Neuronal stem cell (in vitro differentiated cells): ENCODE data around the gene COL25A1.
"Not testable (repeated sequence)": the region's sequence is repeated elsewhere in the genome, so short reads cannot be mapped to it uniquely, and the experiment has no call there.

Experiments used
- DNase-seq: peaks from one replicate; pipeline ENCODE4 v3.0.0-alpha.2; 2013; ENCODE audit warnings: low spot score
- H2AFZ ChIP-seq: one replicate; pipeline ENCODE4 v1.6.1; 2013; ENCODE audit warnings: mild to moderate bottlenecking, low read length, inconsistent platforms
- H2AK5ac ChIP-seq: 2 replicates; pipeline ENCODE4 v1.6.1; 2013; ENCODE audit warnings: low read depth, mild to moderate bottlenecking, inconsistent platforms, low read length, moderate library complexity, mixed read lengths
- H2BK120ac ChIP-seq: 2 replicates; pipeline ENCODE4 v1.6.1; 2013; ENCODE audit warnings: low read depth, mild to moderate bottlenecking, inconsistent platforms, low read length, moderate library complexity, mixed read lengths
- H2BK12ac ChIP-seq: one replicate; pipeline ENCODE4 v1.6.1; 2013; ENCODE audit warnings: low read length, inconsistent platforms
- H2BK15ac ChIP-seq: 2 replicates; pipeline ENCODE4 v1.6.1; 2013; ENCODE audit warnings: mild to moderate bottlenecking, low read length, inconsistent platforms, mixed read lengths
- H2BK5ac ChIP-seq: one replicate; pipeline ENCODE4 v1.6.1; 2013; ENCODE audit warnings: inconsistent platforms, mild to moderate bottlenecking, low read length, moderate library complexity
- H3K14ac ChIP-seq: one replicate; pipeline ENCODE4 v1.6.1; 2013; ENCODE audit warnings: low read length, inconsistent platforms
- H3K18ac ChIP-seq: 2 replicates; pipeline ENCODE4 v1.6.1; 2013; ENCODE audit warnings: low read length, inconsistent platforms
- H3K23ac ChIP-seq: 2 replicates; pipeline ENCODE4 v1.6.1; 2013; ENCODE audit warnings: low read depth, mild to moderate bottlenecking, mixed read lengths, low read length, inconsistent platforms; ENCODE audit not compliant: poor library complexity
- H3K27ac ChIP-seq: replicated peaks from 3 replicates; pipeline ENCODE4 v1.5.1; 2013; ENCODE audit warnings: low read length, inconsistent platforms
- H3K27me3 ChIP-seq, 3 experiments: 2 replicates each; pipeline ENCODE4 v1.6.1; 2013; ENCODE audit warnings: low read length in 3 of 3, mild to moderate bottlenecking in 2 of 3, inconsistent platforms in 1 of 3, low read depth in 1 of 3, mixed read lengths in 1 of 3, moderate library complexity in 1 of 3; ENCODE audit not compliant: control insufficient read depth in 3 of 3, insufficient read depth in 3 of 3
- H3K36me3 ChIP-seq, 2 donors: replicated peaks in 1 of 2; 2 replicates each; pipeline ENCODE4 v1.6.1; 2013; ENCODE audit warnings: low read length in 2 of 2; ENCODE audit not compliant: control insufficient read depth in 2 of 2, insufficient read depth in 2 of 2
- H3K4ac ChIP-seq: 2 replicates; pipeline ENCODE4 v1.6.1; 2013; ENCODE audit warnings: inconsistent platforms, mild to moderate bottlenecking, low read length, moderate library complexity
- H3K4me1 ChIP-seq, 2 donors: 1 replicate in 1 of 2; 2 replicates in 1 of 2; pipeline ENCODE4 v1.6.1; 2013; ENCODE audit warnings: low read length in 2 of 2, low read depth in 1 of 2; ENCODE audit not compliant: control insufficient read depth in 2 of 2, insufficient read depth in 1 of 2
- H3K4me2 ChIP-seq: one replicate; pipeline ENCODE4 v1.6.1; 2013; ENCODE audit warnings: mild to moderate bottlenecking, low read length, inconsistent platforms; ENCODE audit not compliant: insufficient read depth, poor library complexity, severe bottlenecking
- H3K4me3 ChIP-seq, 2 donors: 2 replicates each; pipeline ENCODE4 v1.5.1; 2013; ENCODE audit warnings: low read length in 2 of 2, mild to moderate bottlenecking in 2 of 2, inconsistent platforms in 1 of 2, moderate library complexity in 1 of 2
- H3K79me1 ChIP-seq: one replicate; pipeline ENCODE4 v1.6.1; 2013; ENCODE audit warnings: low read depth, mild to moderate bottlenecking, inconsistent platforms, low read length, moderate library complexity
- H3K9ac ChIP-seq: one replicate; pipeline ENCODE4 v1.6.1; 2013; ENCODE audit warnings: mild to moderate bottlenecking, low read depth, low read length, inconsistent platforms; ENCODE audit not compliant: poor library complexity
- H3K9me3 ChIP-seq, 2 donors: replicated peaks in 1 of 2; 2 replicates each; pipeline versions ENCODE3 to v1.6.1; 2013; ENCODE audit warnings: low read length in 2 of 2, mild to moderate bottlenecking in 2 of 2, inconsistent platforms in 1 of 2, low read depth in 1 of 2, mixed read lengths in 1 of 2, moderate library complexity in 1 of 2; ENCODE audit not compliant: control insufficient read depth in 2 of 2, insufficient read depth in 1 of 2
- H4K8ac ChIP-seq: one replicate; pipeline ENCODE4 v1.6.1; 2013; ENCODE audit warnings: low read depth, mild to moderate bottlenecking, inconsistent platforms, low read length, moderate library complexity
- H4K91ac ChIP-seq: one replicate; pipeline ENCODE4 v1.6.1; 2013; ENCODE audit warnings: low read length, low read depth, mild to moderate bottlenecking, inconsistent platforms; ENCODE audit not compliant: poor library complexity
- WGBS, 2 donors: extraction: QIAGEN DNeasy Blood & Tissue Kit; methylation state at CpG; one replicate each; pipeline ENCODE4 v1.1.7; 2013; ENCODE audit warnings: missing lambda C conversion rate in 2 of 2, mixed read lengths in 1 of 2; ENCODE audit not compliant: insufficient read length in 2 of 2, insufficient replicate concordance in 1 of 2; ENCODE audit errors: extremely low coverage in 2 of 2; 5-methylcytosine and 5-hydroxymethylcytosine counted together

Gene COL25A1

GRCh38 chr4:109072595-109072994 lies 229.9 kb downstream of the COL25A1 start:
- Histone ChIP-seq H4K91ac (no peak overlapping the region), H4K8ac (no peak overlapping the region), H3K9ac (no peak overlapping the region), H3K9me3 (no peaks in the 10 kb centered on the region), H2AK5ac (no peak overlapping the region), H3K4me1 (no peaks in the 10 kb centered on the region), H2AFZ (no peak overlapping the region), H3K36me3 (peaks cover 0 to 2% of the 10 kb centered on the region in 2 donors), H3K27me3 (no peaks in the 10 kb centered on the region), H2BK15ac (no peak overlapping the region), H3K18ac (no peak overlapping the region), H2BK120ac (no peak overlapping the region), H3K4me3 (no peak overlapping the region), H3K23ac (no peak overlapping the region), H2BK5ac (no peak overlapping the region), H3K79me1 (no peaks in the 10 kb centered on the region), H3K27ac (no peak overlapping the region), H3K4me2 (no peak overlapping the region), H2BK12ac (no peak overlapping the region), H3K14ac (no peak overlapping the region), H3K4ac (no peak overlapping the region)
- WGBS, 2 donors = no CpG with 5 or more reads among the region's 2 CpGs
- no peak for DNase-seq

DNA sequence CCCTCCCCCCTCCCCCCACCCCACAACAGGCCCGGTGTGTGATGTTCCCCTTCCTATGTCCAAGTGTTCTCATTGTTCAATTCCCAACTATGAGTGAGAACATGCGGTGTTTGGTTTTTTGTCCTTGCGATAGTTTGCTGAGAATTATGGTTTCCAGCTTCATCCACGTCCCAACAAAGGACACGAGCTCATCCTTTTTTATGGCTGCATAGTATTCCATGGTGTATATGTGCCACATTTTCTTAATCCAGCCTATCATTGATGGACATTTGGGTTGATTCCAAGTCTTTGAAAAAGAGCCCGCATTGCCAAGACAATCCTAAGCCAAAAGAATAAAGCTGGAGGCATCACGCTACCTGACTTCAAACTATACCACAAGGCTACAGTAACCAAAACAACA lies 231.8 kb downstream of the COL25A1 start:
- H3K79me1 ChIP-seq, H3K9ac ChIP-seq, H3K27me3 ChIP-seq, H3K4me1 ChIP-seq, H2BK5ac ChIP-seq, H4K8ac ChIP-seq, H3K27ac ChIP-seq, H4K91ac ChIP-seq, H3K4me2 ChIP-seq, H2AFZ ChIP-seq, DNase-seq, H2BK12ac ChIP-seq, H3K9me3 ChIP-seq, H2AK5ac ChIP-seq, H2BK120ac ChIP-seq, H3K18ac ChIP-seq, H3K4ac ChIP-seq, H3K23ac ChIP-seq, H2BK15ac ChIP-seq, H3K14ac ChIP-seq, H3K4me3 ChIP-seq, H3K36me3 ChIP-seq: not testable (repeated sequence)
- no CpG with 5 or more reads among the region's 7 CpGs for WGBS, 2 donors

DNA sequence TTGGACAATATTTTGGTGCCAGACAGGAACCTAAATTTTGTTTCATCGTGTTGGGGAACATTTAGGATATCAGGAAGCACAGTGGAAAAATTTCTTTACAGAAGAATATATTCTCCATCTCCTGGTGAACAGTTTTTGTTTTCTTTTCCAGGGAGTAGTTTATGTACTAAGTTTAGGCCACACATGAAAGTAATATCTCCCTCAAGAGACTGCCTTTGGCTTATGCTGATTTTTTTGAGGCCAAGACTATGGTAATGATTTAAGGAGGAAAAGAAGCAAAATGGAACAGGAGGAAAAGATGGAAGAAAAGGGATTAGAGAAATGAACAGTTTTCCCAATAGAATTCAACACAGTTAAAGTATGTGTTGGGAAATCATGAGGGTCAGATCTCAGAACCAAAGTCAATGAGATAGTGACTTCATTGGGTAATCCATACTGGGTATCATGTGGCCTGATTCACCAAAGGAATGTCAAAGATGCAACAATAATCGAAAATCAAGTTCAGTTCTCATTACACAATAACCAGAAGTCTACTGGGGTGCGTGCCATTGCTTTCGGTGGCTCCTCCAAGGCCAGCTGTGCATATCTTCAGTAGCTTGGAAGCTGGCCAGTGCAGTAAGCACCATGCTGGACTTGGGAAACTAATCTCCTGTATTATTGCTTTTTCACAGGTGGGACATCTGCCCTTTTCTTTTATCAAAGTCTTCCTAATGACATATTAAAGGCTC lies 234.8 kb downstream of the COL25A1 start:
- Histone ChIP-seq H3K23ac (no peak overlapping the region), H3K14ac (no peak overlapping the region), H3K4me2 (no peak overlapping the region), H2BK5ac (no peak overlapping the region), H3K18ac (no peak overlapping the region), H4K91ac (no peak overlapping the region), H2BK12ac (no peak overlapping the region), H2AFZ (no peak overlapping the region), H3K79me1 (no peaks in the 10 kb centered on the region), H3K9me3 (no peaks in the 10 kb centered on the region), H2AK5ac (no peak overlapping the region), H3K4me3 (no peak overlapping the region), H3K9ac (no peak overlapping the region), H3K36me3 (no peaks in the 10 kb centered on the region), H3K4ac (no peak overlapping the region), H2BK120ac (no peak overlapping the region), H2BK15ac (no peak overlapping the region), H4K8ac (no peak overlapping the region), H3K27me3 (no peaks in the 10 kb centered on the region), H3K27ac (no peak overlapping the region), H3K4me1 (no peaks in the 10 kb centered on the region)
- no peak for DNase-seq
- no CpG with 5 or more reads among the region's 4 CpGs for WGBS, 2 donors

GRCh38 chr4:109065006-109065405 lies 237.5 kb downstream of the COL25A1 start:
- H3K4me3 ChIP-seq = no peak overlapping the region
- no peaks in the 10 kb centered on the region for H3K27me3 ChIP-seq
- no peak overlapping the region for H3K27ac ChIP-seq
- no peak overlapping the region for H3K23ac ChIP-seq
- H2BK12ac ChIP-seq = no peak overlapping the region
- no peak overlapping the region for H4K91ac ChIP-seq
- no peaks in the 10 kb centered on the region for H3K9me3 ChIP-seq
- H2AK5ac ChIP-seq = no peak overlapping the region
- no peak overlapping the region for H3K4me2 ChIP-seq
- H3K4me1 ChIP-seq = no peaks in the 10 kb centered on the region
- no peaks in the 10 kb centered on the region for H3K79me1 ChIP-seq
- H2AFZ ChIP-seq = no peak overlapping the region
- no peak overlapping the region for H3K9ac ChIP-seq
- no CpG with 5 or more reads among the region's 4 CpGs for WGBS, 2 donors
- no peaks in the 10 kb centered on the region for H3K36me3 ChIP-seq
- H3K18ac ChIP-seq = no peak overlapping the region
- no peak overlapping the region for H2BK5ac ChIP-seq
- H4K8ac ChIP-seq = no peak overlapping the region
- H2BK120ac ChIP-seq = no peak overlapping the region
- H3K14ac ChIP-seq = no peak overlapping the region
- no peak overlapping the region for H2BK15ac ChIP-seq
- DNase-seq = no peak
- no peak overlapping the region for H3K4ac ChIP-seq
